IgD-negative memory B cell (primary cell): Measurements from ENCODE around the gene FAM20B. TPM values are rescaled to one million over a fixed set of nuclear protein-coding genes. Genes with fewer than 3 reads are reported as not detected.
"Not testable (repeated sequence)": the region's sequence is repeated elsewhere in the genome, so short reads cannot be mapped to it uniquely, and the experiment has no call there.

Experiments
- H3K27ac Mint-ChIP-seq, 3 donors: one replicate each; pipeline ENCODE4 v1.8.0; 2020 to 2022; ENCODE audit warnings: mild to moderate bottlenecking in 3 of 3, mixed read lengths in 3 of 3, moderate library complexity in 1 of 3
- H3K27me3 Mint-ChIP-seq: one replicate; pipeline ENCODE4 v1.8.0; 2021; ENCODE audit warnings: mixed read lengths
- H3K36me3 Mint-ChIP-seq: one replicate; pipeline ENCODE4 v1.8.0; 2020; ENCODE audit warnings: mild to moderate bottlenecking, mixed read lengths
- H3K4me1 Mint-ChIP-seq, 3 donors: one replicate each; pipeline ENCODE4 v1.8.0; 2020 to 2022; ENCODE audit warnings: mixed read lengths in 3 of 3, mild to moderate bottlenecking in 1 of 3
- H3K4me3 Mint-ChIP-seq, 4 donors: one replicate each; pipeline ENCODE4 v1.8.0; 2020 to 2022; ENCODE audit warnings: mild to moderate bottlenecking in 4 of 4, mixed read lengths in 4 of 4, moderate library complexity in 3 of 4
- H3K9me3 Mint-ChIP-seq, 3 donors: one replicate each; pipeline ENCODE4 v1.8.0; 2020 to 2021; ENCODE audit warnings: mixed read lengths in 3 of 3, mild to moderate bottlenecking in 1 of 3
- polyA plus RNA-seq: library from polyadenylated mRNA; unstranded; fragments of 300-500 nt; fragmentation: Illumina TruSeq; gene quantifications from one replicate; pipeline ENCODE4 v1.2.3, GENCODE V29; 2021

Gene FAM20B
- 5.5 TPM for polyA plus RNA-seq

GRCh38 chr1:179025125-179025974 is at the start of gene FAM20B:
TSS of gene FAM20B (plus strand) at chr1:179025894. CDS start at chr1:179043848, 17,954 bp downstream.
- peaks cover 1% of the 10 kb centered on the region for H3K27me3 Mint-ChIP-seq
- H3K9me3 Mint-ChIP-seq = no peaks in the 10 kb centered on the region
- H3K4me1 Mint-ChIP-seq = peaks cover 30 to 48% (median 38%) of the 10 kb centered on the region in 3 donors
- no peaks in the 10 kb centered on the region for H3K36me3 Mint-ChIP-seq
- peak within 1 kb of the TSS; percentile 85 to 97 (median 92) for H3K4me3 Mint-ChIP-seq
- H3K27ac Mint-ChIP-seq = peak within 1 kb of the TSS; percentile 76 to 96 (median 77)

GRCh38 chr1:178976541-178976940 is 49.2 kb upstream of the FAM20B start:
- peaks cover under 1% of the 10 kb centered on the region for H3K36me3 Mint-ChIP-seq
- H3K4me1 Mint-ChIP-seq = peaks cover 0 to 2% (median 0%) of the 10 kb centered on the region in 3 donors
- peaks cover 4% of the 10 kb centered on the region for H3K27me3 Mint-ChIP-seq
- no peak overlapping the region for H3K4me3 Mint-ChIP-seq
- no peak overlapping the region for H3K27ac Mint-ChIP-seq
- H3K9me3 Mint-ChIP-seq = peaks cover 4 to 19% (median 10%) of the 10 kb centered on the region in 3 donors

GRCh38 chr1:178986204-178986603 is 39.5 kb upstream of the FAM20B start:
- Mint-ChIP-seq H3K27ac (no peak overlapping the region), H3K4me3 (no peak overlapping the region), H3K4me1 (no peaks in the 10 kb centered on the region), H3K9me3 (peaks cover 0 to 9% (median 3%) of the 10 kb centered on the region in 3 donors), H3K27me3 (no peaks in the 10 kb centered on the region), H3K36me3 (no peaks in the 10 kb centered on the region)

GRCh38 chr1:178988198-178988597 is 37.5 kb upstream of the FAM20B start:
- H3K36me3 Mint-ChIP-seq, H3K4me1 Mint-ChIP-seq, H3K4me3 Mint-ChIP-seq, H3K27me3 Mint-ChIP-seq, H3K9me3 Mint-ChIP-seq, H3K27ac Mint-ChIP-seq: not testable (repeated sequence)

GRCh38 chr1:178993559-178993958 is 32.1 kb upstream of the FAM20B start:
- H3K9me3 Mint-ChIP-seq = peaks cover 0 to 5% (median 0%) of the 10 kb centered on the region in 3 donors
- no peaks in the 10 kb centered on the region for H3K4me1 Mint-ChIP-seq
- peaks cover 1% of the 10 kb centered on the region for H3K27me3 Mint-ChIP-seq
- no peak overlapping the region for H3K4me3 Mint-ChIP-seq
- no peak overlapping the region for H3K27ac Mint-ChIP-seq
- no peaks in the 10 kb centered on the region for H3K36me3 Mint-ChIP-seq

- peaks cover 1% of the 10 kb centered on the region for H3K27me3 Mint-ChIP-seq
- no peaks in the 10 kb centered on the region for H3K36me3 Mint-ChIP-seq
- H3K27ac Mint-ChIP-seq = no peak overlapping the region
- no peak overlapping the region for H3K4me3 Mint-ChIP-seq
- H3K4me1 Mint-ChIP-seq = peaks cover 0 to under 1% (median under 1%) of the 10 kb centered on the region in 3 donors
- peaks cover 0 to 5% (median 0%) of the 10 kb centered on the region in 3 donors for H3K9me3 Mint-ChIP-seq
Observed at GRCh38 chr1:178997428-178997827, 28.3 kb upstream of the FAM20B start.

- Mint-ChIP-seq H3K4me1 (peaks cover 6 to 8% (median 6%) of the 10 kb centered on the region in 3 donors), H3K36me3 (no peaks in the 10 kb centered on the region), H3K27me3 (peaks cover 1% of the 10 kb centered on the region), H3K9me3 (peaks cover 0 to 5% (median 0%) of the 10 kb centered on the region in 3 donors), H3K4me3 (no peak overlapping the region), H3K27ac (no peak overlapping the region)
Observed at GRCh38 chr1:178998295-178998694, 27.4 kb upstream of the FAM20B start.

- H3K27me3 Mint-ChIP-seq = no peaks in the 10 kb centered on the region
- H3K4me1 Mint-ChIP-seq = peaks cover 6 to 13% (median 10%) of the 10 kb centered on the region in 3 donors
- H3K4me3 Mint-ChIP-seq = no peak overlapping the region
- no peaks in the 10 kb centered on the region for H3K36me3 Mint-ChIP-seq
- peaks cover 0 to 5% (median 0%) of the 10 kb centered on the region in 3 donors for H3K9me3 Mint-ChIP-seq
- H3K27ac Mint-ChIP-seq = no peak overlapping the region
Observed at GRCh38 chr1:178999061-178999460, 26.6 kb upstream of the FAM20B start.

GRCh38 chr1:179001451-179001850 is 24.2 kb upstream of the FAM20B start:
- no peak overlapping the region for H3K4me3 Mint-ChIP-seq
- H3K36me3 Mint-ChIP-seq = no peaks in the 10 kb centered on the region
- H3K27ac Mint-ChIP-seq = peak overlapping the region in 1 of 3 donors; percentile 23
- no peaks in the 10 kb centered on the region for H3K27me3 Mint-ChIP-seq
- H3K9me3 Mint-ChIP-seq = no peaks in the 10 kb centered on the region
- H3K4me1 Mint-ChIP-seq = peaks cover 6 to 17% (median 14%) of the 10 kb centered on the region in 3 donors

- not testable (repeated sequence) for H3K9me3 Mint-ChIP-seq, H3K27ac Mint-ChIP-seq, H3K27me3 Mint-ChIP-seq, H3K4me3 Mint-ChIP-seq, H3K36me3 Mint-ChIP-seq
- H3K4me1 Mint-ChIP-seq = peaks cover 6 to 17% (median 14%) of the 10 kb centered on the region in 3 donors
Observed at GRCh38 chr1:179002064-179002463, 23.6 kb upstream of the FAM20B start.

- peaks cover 6 to 17% (median 14%) of the 10 kb centered on the region in 3 donors for H3K4me1 Mint-ChIP-seq
- H3K27ac Mint-ChIP-seq = peak overlapping the region in 1 of 3 donors; percentile 45
- H3K4me3 Mint-ChIP-seq = peak overlapping the region in 2 of 4 donors; percentile 16 to 79
- no peaks in the 10 kb centered on the region for H3K9me3 Mint-ChIP-seq
- H3K36me3 Mint-ChIP-seq = no peaks in the 10 kb centered on the region
- H3K27me3 Mint-ChIP-seq = no peaks in the 10 kb centered on the region
Observed at GRCh38 chr1:179002552-179003345, 22.9 kb upstream of the FAM20B start.

- H3K4me3 Mint-ChIP-seq = no peak overlapping the region
- H3K27me3 Mint-ChIP-seq = no peaks in the 10 kb centered on the region
- no peaks in the 10 kb centered on the region for H3K36me3 Mint-ChIP-seq
- H3K27ac Mint-ChIP-seq = peak overlapping the region in 2 of 3 donors; percentile 42 to 80
- no peaks in the 10 kb centered on the region for H3K9me3 Mint-ChIP-seq
- H3K4me1 Mint-ChIP-seq = peaks cover 6 to 17% (median 14%) of the 10 kb centered on the region in 3 donors
Observed at GRCh38 chr1:179003512-179004066, 22.1 kb upstream of the FAM20B start.

- Mint-ChIP-seq H3K4me3 (no peak overlapping the region), H3K27me3 (no peaks in the 10 kb centered on the region), H3K9me3 (no peaks in the 10 kb centered on the region), H3K36me3 (peaks cover 2% of the 10 kb centered on the region), H3K27ac (no peak overlapping the region), H3K4me1 (peaks cover 6 to 17% (median 14%) of the 10 kb centered on the region in 3 donors)
Observed at GRCh38 chr1:179007233-179007632, 18.5 kb upstream of the FAM20B start.

GRCh38 chr1:179010671-179011070 is 15.0 kb upstream of the FAM20B start:
- Mint-ChIP-seq H3K4me3 (no peak overlapping the region), H3K4me1 (no peaks in the 10 kb centered on the region), H3K27me3 (no peaks in the 10 kb centered on the region), H3K9me3 (no peaks in the 10 kb centered on the region), H3K27ac (no peak overlapping the region), H3K36me3 (peaks cover 4% of the 10 kb centered on the region)

GRCh38 chr1:179012038-179012437 is 13.7 kb upstream of the FAM20B start:
- no peaks in the 10 kb centered on the region for H3K4me1 Mint-ChIP-seq
- H3K27me3 Mint-ChIP-seq = no peaks in the 10 kb centered on the region
- H3K9me3 Mint-ChIP-seq = no peaks in the 10 kb centered on the region

More at GRCh38 chr1:179012038-179012437, 13.7 kb upstream of the FAM20B start:
- Mint-ChIP-seq H3K27ac (no peak overlapping the region), H3K36me3 (peaks cover 4% of the 10 kb centered on the region), H3K4me3 (no peak overlapping the region)
